Ammon's horn (tissue), 1 donor: ENCODE measurements around the gene PDE4D.

Experiments
- DNase-seq: peaks from one replicate; pipeline ENCODE4 v3.0.0-alpha.2; 2016; ENCODE audit warnings: low spot score

The PDE4D gene

DNA sequence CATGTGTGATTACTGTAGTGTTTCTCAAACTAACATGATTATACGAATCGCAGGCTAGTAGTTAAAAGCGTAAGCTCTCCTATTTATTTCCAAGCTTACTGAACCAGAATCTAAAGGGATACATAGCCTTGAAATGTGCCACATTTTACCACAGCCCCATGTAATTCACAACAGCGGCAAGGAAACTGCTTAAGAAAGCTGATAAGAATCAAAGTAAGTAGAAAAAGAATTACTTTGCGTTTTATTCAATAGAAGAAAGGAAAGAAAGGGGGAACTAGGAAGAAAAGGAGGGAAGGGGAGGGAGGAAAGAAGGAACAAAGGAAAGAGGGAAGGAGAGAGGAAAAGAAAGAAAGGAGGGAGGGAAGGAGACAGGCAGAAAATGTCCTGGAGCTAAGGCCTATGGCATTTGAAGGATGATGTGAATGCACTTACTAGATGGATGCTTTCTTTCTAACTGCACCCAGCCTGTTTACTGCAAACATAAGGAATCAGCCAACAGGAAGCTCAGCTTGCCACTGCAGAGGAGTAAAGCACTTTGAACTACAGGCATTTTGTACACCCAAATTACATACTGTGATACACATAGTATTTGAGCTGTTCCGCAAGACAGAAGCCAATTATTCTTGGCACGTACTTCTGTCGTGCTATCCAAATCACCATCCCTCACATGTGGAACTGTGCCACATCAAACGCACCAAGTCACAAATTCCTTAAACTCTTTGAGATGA is 789.0 kb downstream of the PDE4D start:
- no peak for DNase-seq

DNA sequence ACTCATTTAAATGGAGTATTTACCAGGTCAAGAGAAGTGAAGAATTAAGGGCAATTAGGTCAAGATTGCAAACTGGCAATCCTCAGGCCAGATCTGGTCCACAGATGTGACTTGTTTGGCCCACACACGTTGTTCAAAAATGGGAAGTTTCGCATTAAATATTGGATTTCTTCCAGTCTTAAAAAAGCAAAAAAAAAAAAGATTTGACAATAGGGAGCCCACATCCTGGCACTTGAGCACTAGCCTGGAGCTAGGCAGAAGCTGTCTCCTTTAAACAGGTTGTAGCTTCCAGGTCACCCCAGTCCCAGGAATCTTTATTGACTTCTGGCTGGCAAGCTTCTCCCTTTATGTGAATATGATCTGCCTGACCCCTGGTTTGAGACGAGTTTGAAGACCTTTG is 790.2 kb downstream of the PDE4D start:
- DNase-seq = no peak

DNA sequence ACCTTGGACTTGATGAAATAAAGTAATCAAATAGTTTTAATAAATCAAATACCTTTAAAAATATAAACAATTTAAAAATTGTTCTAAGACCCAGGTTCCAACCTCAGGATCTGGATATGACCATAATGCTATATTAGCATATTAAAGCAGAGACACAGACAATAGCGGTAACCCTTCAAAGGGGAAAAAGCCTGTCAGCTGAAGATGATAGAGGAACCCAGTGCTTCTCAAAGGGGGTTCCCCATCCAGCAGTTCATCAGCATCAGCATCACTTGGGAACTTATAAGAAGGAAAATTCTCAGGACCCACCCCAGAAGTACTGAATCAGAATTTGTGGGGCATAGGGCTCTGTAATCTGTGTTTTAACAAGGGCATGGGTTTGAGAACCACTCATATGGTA is 791.1 kb downstream of the PDE4D start:
- DNase-seq = no peak

DNA sequence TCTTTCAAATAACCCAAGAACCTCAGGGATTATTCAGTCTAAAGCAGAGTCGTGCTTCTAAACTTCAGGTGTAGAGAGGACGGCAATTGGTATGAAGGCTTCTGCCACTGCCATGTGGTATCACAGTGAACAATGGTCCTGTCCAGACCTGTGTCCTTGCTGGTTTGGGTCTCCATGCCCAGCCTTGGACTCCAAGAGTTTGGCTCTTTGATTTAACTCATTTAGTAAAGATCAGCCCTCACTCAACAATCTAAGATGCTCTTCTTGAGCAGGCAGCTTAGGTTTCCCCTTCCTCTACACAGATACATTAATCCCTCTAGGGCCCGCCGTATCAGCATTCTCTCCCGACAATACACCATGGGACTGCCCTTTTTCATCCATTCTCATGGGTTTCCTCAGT is 792.7 kb downstream of the PDE4D start:
- no peak for DNase-seq

DNA sequence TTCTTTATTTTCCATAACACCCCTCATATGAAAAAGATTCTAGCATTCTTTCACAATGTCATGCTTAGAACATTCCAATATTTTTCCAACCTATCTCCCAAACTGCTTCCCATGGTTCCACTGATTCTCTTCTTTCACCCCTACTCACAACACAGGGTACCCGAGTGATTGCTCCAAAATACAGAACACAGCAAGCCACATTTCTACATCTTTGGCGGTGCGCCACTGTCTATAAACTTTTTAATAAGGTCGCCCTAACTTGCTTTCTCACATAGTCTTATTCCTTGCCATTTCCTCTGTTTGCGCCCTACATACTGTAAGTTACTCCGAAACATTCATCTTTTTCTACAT is 793.6 kb downstream of the PDE4D start:
- no peak for DNase-seq

DNA sequence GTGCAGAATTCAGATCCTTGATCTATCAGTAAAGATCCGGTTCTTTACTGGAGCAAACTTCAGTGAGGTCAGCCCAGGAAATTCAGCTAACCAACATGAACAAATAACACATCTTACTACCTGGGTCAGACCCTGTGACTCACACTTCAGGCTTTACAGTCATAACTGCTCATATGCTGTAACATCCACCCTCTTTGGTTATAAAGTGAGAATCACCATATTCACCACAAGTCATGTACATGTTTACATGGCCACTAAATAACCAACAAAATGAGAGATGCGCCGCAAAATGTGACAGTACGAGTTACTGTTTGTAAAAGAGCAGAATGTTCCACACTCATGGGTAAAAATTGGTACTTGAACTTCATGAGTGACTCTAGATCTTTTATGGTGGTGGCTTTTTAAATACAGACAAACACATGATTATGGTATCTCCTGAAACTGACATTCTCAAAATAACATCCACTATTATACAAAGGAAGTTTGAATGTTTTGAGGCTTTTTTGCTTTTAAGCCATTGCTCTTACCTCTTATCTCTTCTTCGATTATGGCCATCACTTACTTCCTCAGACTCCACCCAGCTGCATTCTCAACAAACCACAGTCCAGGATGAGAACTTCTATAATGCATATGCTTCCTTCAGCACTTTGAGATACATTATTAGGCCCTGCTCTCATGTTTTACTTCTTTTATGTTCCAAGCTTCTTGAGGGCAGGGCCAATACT is 794.1 kb downstream of the PDE4D start:
- no peak for DNase-seq

DNA sequence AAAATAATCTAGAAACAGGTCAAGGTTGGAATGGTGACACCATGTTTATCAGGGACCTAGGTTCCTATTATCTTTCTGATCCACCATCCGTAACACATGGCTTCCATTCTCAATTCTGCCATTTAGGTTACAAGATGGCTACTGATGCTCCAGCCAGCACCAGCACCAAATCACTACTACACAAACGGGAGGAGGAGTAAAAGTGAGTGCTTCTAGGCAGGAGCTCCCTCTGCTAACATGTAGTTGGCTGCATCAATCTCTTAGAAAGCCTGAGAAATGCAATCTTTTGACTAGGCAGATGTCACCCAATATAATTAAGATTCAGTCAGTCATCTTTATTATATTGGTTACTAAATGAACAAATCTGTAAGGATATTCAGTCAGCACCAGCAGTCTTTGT is 794.8 kb downstream of the PDE4D start:
- DNase-seq = no peak

DNA sequence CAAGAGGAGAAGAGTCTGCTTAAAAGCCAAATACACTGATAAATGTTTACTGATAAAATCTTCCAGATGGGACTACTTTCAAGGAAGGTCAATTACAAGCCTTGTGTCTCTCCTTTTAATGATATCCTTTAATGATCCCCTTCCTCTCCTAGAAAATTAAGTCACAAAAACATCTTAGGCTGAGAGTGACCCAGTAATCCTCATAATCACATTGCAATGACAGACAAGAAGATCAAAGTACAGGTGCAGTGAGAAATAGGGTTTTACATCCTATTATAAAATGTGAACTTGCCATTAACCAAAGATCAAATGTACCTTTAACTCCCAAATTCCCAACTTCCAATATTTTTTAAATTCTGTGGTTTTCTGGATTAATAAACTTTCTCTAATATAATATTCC is 795.8 kb downstream of the PDE4D start:
- DNase-seq = no peak

DNA sequence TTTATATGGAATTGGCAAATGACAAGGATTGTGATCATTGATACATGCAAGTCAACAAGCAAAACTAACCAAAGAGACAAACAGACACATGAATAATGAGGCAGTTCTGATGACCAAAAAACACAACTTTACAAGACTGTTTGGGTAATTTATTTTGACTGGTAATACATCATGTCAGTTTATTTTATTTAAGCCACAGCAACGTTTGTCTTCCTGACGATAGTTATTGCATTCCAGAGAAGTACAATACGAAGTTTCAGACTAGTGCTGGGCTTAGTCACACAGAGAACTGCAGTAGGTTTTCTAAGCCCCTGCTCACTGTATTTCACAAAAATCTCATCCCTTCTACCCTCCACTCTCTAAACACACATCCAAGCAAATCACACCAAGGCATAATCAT is 796.4 kb downstream of the PDE4D start:
- DNase-seq = no peak

DNA sequence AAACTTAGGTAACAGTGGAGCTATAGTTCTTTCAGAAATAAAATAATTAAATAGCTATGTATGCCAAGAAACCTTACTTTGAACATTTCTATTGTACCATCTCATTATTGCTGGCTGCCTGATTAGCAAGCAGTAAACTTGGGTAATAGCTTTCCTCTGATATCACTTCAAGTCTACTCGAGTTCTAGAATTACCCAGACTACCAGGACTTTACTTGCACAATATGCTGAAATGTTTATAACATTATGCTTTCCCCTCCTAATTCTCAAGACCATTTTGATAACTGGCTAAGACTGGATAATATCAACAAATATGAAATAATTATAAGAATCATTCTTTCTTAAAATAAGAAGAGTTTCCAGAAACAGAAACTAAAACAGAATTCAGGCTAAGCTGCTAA is 798.0 kb downstream of the PDE4D start:
- no peak for DNase-seq

DNA sequence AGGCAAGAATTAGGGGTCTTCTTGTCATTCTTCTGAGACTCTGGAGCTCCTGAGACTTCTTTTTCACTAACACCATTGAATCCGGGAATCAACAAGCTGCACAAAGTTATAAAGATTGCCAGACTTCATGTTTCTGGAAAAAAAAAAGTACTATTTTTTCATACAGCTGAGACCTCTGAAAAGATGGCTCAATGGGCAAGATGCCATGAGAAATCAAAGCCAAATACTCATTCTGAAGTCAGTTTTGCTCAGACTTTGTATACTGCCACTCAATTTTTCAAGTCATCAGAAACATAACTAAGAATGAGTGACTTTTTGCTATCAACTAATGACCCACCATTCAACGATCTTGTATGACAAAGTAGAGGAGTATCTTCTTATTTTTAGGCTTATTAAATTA is 798.7 kb downstream of the PDE4D start:
- no peak for DNase-seq

DNA sequence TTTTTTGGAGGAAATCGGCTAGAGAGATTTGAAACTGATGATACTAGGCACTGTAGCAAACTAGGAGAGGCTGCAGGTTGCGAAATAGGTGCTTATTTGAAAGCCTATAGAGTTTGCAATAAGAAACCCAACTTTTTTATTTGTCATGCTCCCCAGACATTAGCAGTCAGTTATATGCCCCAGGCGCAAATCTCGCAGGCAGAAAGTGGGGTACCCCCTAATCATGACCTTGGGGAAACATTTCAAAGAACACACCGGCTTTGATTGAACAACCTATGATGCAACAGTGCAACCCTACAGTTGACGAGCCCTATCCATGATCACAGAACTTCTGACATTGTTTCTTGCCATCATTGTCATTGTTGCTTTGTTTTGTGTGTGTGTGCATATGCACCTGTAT is 800.2 kb downstream of the PDE4D start:
- no peak for DNase-seq

DNA sequence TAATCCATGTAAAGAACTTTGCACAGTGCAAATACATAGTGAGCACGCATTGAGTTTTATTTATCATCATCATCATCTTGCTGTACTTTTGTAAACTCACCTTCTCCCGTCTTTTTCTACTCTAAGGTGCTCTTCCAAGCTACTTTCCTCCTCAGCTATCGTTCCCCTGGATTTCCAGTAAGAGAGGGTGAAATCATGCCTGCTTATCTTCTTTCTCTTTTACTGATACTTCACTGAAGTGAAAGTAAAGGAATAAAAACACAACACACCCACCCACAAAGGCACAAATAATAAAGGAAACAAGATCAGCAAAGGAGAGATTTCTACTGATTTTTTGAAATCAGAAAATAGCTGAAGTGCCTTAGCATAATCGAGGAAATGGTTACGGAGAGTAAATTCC is 800.8 kb downstream of the PDE4D start:
- DNase-seq = no peak

DNA sequence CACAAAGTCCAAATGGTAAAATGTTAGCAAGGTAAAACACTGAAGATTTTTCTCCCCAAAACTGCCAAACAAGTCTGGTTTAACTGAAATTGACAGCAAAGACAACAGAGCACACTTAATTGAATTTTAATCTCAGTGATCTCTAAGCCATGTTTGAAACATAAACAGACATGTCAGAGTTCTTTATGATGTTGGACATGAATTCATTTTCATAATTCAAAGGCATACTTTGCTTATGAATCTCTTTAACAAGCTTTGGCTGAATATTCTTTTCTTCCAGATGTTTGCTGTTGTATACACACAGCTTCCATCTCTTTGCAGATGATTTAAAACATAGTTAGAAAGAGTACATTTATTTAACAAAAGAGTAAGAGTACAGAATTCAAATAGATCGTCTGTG is 801.6 kb downstream of the PDE4D start:
- DNase-seq = no peak

DNA sequence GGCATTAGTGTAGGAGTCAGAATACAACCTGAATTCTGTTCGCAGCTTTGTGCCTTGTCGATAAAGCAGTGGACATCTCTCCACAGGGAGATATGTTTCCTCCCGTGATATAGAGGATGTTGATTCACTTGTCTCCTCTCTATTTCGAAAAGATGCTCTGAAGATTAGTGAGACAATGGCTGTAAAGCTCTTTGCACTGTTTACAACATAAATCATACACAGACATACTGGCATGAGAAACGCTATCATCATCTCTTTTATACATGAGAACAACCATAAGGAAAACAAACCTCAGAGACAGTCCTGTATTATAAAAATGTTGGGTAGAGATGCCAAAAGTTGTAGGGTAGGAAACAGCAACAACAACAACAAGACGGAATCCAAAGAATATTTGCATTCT is 803.2 kb downstream of the PDE4D start:
- no peak for DNase-seq

DNA sequence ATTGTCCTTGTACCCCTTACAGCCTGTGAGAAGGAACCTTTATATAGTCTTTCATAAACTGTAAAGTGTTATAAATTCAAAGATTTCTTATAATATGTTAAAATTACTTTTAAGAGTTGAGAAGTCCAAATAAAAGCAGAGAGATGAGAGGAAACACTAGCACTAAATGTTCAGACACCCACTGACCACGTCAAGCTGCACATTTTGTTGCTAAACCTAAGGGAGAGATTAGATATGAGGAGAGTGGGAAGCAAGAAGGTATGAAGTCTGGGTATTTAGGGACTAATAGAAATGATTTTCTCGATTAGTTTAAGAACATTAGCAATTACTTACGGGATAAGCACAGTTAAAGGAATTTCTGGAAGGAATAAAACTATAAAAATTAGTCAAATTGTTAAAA is 803.8 kb downstream of the PDE4D start:
- no peak for DNase-seq

DNA sequence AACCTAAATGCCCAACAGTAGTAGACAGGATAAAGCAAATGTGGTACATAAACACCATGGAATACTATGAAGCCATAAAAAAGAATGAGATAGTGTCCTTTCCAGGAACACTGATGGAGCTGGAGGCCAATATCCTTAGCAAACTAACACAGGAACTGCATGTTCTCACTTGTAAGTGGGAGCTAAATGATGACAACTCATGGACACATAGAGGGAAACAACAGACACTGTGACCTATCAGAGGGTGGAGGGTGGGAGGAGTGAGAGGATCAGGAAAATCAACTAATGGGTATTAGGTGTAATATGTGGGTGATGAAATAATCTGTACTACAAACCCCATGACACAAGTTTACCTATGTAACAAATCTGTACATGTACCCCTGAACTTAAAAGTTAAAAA is 805.0 kb downstream of the PDE4D start:
- no peak for DNase-seq

DNA sequence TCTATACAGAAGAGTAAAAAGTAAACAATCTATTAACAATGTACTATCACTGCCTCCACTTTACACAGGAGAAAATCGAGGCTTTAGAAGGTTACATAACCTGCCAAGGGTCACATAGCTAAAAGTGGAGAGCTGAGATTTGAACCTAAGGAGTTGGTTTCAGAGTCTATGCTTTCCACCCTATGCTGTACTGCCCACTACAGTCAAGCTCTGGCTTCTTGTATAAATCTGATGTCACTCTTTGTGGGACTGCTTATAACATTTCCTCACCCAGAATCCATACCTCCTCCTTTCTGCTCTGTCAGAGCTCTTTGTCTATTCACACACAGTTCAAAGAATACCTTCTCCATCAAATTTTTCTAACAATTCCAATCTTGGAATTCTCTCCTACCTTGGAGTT is 807.5 kb downstream of the PDE4D start:
- DNase-seq = no peak

DNA sequence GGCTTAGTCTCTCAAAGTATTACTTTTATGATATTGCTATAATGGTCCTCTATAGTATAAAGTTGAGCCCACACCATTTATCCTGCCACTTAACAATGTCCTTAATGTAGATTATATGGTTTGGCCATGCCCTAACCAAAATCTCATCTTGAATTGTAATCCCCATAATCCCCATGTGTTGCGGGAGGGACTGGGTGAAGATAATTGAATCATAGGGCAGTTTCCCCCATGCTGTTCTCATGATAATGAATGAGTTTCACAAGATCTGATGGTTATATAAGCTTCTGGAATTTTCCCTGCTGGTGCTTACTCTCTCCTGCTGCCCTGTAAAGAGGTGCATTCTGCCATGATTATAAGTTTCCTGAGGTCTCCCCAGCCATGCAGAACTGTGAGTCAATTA is 811.8 kb downstream of the PDE4D start:
- no peak for DNase-seq

DNA sequence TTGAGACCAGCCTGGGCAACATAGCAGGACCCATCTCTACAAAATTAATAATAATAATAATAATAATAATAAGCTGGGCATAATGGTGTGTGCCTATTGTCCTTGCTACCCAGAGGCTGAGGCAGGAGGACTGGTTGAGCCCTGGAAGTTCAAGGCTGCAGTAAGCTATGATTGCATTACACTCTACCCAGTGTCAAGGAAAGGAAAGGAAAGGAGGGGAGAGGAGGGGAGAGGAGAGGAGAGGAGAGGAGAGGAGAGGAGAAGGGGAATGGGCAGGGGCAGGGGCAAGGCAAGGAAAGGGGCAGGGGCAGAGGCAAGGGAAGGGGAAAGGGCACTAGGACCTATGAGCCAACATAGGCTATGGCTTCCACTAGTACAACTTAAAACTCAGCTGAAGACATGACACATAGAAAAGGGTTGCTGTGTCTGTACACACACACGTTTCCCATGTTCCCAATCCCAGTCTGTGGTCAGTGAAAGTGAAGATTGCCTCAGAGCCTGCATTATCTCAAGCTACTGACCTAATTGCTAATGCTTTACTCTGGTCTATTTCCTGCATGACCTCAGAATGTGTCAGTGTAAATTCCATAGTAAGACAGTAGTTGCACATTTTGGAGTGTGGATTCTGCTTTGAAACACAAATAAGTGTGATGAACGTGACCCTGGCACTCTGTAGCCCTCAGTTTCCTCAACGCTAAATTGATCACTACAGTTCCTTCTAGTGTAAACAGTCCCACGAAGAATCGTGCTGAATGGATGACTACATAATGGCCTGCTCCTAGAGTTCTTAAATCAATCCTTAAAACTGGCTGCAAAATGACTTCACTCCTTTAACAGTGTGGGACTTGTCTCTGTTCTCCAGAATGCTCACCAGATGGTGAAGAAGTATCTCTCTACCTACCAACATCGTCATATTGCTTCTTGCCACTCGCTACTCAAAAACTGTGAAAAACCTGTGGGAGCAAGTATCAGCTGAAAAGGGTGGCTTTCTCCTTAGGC is 813.6 kb downstream of the PDE4D start:
- DNase-seq = peak; percentile 4

DNA sequence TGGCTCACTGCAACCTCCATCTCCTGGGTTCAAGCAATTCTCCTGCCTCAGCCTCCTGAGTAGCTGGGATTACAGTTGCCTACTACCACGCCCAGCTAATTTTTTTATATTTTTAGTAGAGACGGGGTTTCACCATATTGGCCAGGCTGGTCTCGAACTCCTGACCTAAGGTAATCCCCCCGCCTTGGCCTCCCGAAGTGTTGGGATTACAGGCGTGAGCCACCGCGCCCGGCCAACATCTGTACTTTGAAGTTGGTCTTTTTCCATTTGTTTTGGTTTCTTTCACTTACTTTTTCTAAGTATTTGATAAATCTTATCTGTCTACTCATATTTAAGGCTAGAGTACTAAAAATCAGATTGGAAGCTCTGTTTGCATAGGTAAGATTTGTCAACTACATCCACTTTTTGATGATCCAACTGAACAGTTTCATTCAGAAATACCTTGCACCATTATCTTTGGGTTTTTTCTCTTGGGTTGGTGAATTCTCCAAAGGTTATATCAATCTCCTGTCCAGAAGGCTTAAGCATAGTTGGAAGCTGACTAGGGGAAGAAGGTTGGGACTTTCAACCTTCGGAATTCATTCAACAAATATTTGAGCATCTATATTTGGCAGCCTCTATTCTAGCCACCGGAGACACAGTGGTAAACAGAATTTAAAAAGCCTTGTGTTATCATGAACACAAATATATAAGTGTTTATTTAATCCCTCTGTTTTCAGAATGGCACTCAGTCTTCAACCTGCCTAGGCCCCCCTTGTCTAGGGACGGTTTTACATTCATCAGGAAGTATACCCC is 821.6 kb downstream of the PDE4D start:
- no peak for DNase-seq
